ENCODE data around the gene ACOXL.

ACOXL gene

DNA sequence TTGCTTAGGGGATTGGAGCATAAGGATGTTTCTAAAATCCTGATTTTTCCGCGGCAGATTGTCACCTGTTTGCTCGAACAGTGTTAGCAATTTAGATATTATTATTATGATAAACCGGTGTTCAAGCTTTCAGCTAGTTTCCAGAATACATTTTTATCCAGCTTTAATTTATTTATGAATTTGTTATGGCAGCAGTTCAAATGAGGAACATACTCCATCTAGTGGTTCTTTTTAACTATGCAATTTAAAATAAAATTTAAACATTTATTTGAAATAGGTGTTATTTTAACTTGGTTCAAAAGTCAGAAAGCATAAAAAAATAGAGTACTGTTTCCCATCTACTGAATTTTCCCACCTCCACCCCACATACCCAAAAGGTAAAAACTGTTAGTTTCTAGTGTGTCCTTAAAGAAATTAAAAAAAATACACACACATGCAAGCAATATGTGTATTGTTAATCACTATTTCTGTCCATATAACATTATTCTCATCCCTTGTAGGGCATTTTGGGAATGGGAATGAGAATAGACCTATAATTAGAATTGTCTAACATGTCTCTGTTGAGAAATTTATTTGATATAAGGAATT is 23.2 kb downstream of the ACOXL start:
- DNase-seq (ENCODE audit: low read depth, low spot score) = peak; percentile 16
- TF ChIP-seq, protein P1, sequence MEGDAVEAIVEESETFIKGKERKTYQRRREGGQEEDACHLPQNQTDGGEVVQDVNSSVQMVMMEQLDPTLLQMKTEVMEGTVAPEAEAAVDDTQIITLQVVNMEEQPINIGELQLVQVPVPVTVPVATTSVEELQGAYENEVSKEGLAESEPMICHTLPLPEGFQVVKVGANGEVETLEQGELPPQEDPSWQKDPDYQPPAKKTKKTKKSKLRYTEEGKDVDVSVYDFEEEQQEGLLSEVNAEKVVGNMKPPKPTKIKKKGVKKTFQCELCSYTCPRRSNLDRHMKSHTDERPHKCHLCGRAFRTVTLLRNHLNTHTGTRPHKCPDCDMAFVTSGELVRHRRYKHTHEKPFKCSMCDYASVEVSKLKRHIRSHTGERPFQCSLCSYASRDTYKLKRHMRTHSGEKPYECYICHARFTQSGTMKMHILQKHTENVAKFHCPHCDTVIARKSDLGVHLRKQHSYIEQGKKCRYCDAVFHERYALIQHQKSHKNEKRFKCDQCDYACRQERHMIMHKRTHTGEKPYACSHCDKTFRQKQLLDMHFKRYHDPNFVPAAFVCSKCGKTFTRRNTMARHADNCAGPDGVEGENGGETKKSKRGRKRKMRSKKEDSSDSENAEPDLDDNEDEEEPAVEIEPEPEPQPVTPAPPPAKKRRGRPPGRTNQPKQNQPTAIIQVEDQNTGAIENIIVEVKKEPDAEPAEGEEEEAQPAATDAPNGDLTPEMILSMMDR (IDR thresholded peaks at IDR 0.05; ENCODE audit: low read depth, low read length) = peak; percentile 37
- in situ Hi-C loops (cut with HindIII; ENCODE audit: low sequenced_read_pairs) = no loop called here
- no peak overlapping the region for H3K4me3 ChIP-seq (ENCODE audit: low read depth, low read length)

DNA sequence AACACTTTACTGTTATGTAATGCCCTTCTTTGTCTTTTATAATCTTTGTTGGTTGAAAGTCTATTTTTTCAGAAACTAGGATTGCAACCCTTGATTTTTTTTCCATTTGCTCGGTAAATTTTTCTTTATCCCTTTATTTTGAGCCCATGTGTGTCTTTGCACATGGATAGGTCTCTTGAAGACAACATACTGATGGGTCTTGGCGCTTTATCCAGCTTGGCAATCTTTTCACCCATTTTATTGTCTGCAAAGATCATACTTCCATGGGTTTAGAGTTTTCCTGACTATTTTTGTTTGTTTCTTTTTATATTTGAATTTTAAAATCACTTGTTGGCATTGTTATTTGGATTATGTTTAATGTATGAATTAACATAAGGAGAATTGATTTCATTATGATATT is 27.0 kb downstream of the ACOXL start:
- no peak overlapping the region for H3K4me3 ChIP-seq (ENCODE audit: low read depth, low read length)
- TF ChIP-seq, protein P1 (IDR thresholded peaks at IDR 0.05; ENCODE audit: low read depth, low read length) = no peak
- in situ Hi-C loops (cut with HindIII; ENCODE audit: low sequenced_read_pairs) = no loop called here
- no peak for DNase-seq (ENCODE audit: low read depth, low spot score)

DNA sequence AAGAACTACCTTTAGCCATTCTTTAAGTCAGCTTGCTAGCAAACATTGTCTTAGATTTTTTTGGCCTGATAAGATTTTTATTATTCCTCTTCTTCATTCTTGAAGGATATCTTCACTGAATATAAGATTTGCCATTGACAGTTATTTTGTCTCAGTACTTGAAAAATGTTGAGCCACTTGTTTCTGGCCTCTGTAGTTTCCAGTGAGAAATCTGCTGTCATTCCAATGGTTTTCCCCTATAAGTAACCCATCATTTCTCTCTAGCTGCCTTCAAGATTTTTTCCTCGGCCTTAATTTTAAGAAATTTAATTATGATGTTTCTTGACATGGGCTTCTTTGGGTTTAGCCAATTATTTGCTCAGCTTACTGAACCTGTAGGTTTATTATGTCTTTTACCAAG is 32.6 kb downstream of the ACOXL start:
- in situ Hi-C loops (cut with HindIII; ENCODE audit: low sequenced_read_pairs) = no loop called here
- TF ChIP-seq, protein P1 (IDR thresholded peaks at IDR 0.05; ENCODE audit: low read depth, low read length) = no peak
- H3K4me3 ChIP-seq (ENCODE audit: low read depth, low read length) = no peak overlapping the region

DNA sequence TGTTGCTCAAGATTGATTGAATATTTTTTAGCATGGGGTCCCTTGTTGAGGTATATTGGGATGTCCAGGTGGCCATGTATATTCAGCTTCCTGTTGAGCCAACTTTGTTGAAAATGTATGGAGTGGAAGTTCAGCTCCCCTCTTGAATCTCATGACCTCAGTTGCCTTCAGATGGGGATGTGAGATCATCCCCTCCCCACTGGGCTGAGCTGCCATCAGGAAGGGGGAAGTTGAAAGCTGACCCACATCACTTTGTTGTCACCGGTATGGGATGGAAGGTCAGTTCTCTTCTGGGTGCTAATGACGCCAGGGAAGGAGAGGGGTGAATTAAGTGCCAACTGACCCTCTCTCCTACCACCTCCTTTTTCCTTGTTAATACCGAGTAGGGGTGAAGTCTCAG is 33.9 kb downstream of the ACOXL start:
- H3K4me3 ChIP-seq (ENCODE audit: low read depth, low read length) = no peak overlapping the region
- in situ Hi-C loops (cut with HindIII; ENCODE audit: low sequenced_read_pairs) = no loop called here
- no peak for DNase-seq (ENCODE audit: low read depth, low spot score)
- TF ChIP-seq, protein P1 (IDR thresholded peaks at IDR 0.05; ENCODE audit: low read depth, low read length) = no peak

More for the DNA sequence above, 32.6 kb downstream of the ACOXL start:
- no peak for DNase-seq (ENCODE audit: low read depth, low spot score)

DNA sequence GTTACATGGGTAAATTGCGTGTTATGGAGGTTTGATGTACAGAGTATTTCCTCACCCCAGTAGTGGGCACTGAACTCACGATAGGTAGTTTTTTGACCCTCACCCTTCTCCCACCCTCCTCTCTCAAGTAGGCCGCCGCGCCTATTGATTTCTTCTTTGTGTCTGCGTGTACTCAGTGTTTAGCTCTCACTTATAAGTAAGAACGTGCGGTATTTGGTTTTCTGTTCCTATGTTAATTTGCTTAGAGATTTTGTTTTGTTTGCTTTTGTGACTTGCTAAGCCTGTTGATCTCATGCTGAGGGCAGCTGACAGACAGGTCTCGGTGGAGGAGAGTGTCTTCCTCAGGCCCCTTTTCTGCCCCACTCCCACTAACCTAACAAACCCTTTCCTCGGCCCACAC is 36.2 kb downstream of the ACOXL start:
- in situ Hi-C loops (cut with HindIII; ENCODE audit: low sequenced_read_pairs) = no loop called here
- TF ChIP-seq, protein P1 (IDR thresholded peaks at IDR 0.05; ENCODE audit: low read depth, low read length) = no peak
- DNase-seq (ENCODE audit: low read depth, low spot score) = no peak
- H3K4me3 ChIP-seq (ENCODE audit: low read depth, low read length) = no peak overlapping the region

DNA sequence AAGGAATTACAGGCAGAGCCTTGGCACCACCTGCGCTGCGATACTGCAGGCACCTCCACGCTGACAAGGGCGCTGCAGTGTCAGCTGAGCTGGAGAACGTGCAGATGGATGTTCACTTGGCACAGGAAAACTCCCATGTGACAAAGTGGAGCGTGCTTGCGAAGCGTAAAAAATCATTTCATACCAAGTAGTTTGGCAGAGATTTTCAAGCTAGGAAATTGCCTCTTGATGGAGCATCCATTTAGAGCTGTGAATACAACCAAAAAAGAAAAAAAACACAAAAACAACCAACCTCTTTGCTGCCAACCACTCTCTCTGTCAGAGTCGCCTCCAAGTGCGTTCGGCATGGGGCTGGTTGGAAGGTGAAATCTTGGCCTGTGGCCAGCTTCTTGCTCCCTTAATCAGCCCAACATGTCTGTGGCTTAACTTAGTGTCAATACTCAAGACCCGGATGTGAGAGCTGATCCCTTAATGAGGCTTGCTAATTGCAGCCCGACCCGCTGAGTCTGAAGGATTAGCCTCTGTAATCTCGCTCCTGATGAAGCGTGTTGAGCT is 38.1 kb downstream of the ACOXL start:
- in situ Hi-C loops (cut with HindIII; ENCODE audit: low sequenced_read_pairs) = no loop called here
- DNase-seq (ENCODE audit: low read depth, low spot score) = no peak
- no peak overlapping the region for H3K4me3 ChIP-seq (ENCODE audit: low read depth, low read length)
- TF ChIP-seq, protein P1 (IDR thresholded peaks at IDR 0.05; ENCODE audit: low read depth, low read length) = no peak

Measured in astrocyte of the spinal cord (primary cell).